ENCODE measurements around the gene LMF1. TPM values are rescaled to one million over a fixed set of nuclear protein-coding genes. Genes with fewer than 3 reads are reported as not detected.

The LMF1 gene
- total RNA-seq, 1 experiment from 2014 or later: 12.8 TPM

DNA sequence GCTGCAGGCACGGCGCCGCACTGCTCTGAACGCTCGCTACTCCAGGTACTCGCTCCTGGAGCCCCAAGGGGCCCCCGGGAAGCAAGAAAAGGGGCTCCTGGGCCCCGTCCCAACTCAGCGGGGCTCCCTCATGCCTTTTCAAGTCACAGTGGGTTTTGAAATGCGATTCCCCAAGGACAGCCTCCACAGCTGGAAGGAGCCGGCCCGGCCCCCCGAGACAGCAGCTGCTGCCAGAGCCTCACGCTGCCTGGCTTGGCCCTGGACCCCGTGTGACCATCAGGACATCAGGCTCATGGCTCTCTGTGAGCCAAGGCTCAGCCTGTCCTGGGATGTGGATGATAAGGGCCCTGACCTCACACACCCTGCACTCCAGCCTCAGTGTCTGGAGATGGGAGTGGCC, 80.6 kb downstream of the LMF1 start (continued):
- TF ChIP-seq, protein P1, sequence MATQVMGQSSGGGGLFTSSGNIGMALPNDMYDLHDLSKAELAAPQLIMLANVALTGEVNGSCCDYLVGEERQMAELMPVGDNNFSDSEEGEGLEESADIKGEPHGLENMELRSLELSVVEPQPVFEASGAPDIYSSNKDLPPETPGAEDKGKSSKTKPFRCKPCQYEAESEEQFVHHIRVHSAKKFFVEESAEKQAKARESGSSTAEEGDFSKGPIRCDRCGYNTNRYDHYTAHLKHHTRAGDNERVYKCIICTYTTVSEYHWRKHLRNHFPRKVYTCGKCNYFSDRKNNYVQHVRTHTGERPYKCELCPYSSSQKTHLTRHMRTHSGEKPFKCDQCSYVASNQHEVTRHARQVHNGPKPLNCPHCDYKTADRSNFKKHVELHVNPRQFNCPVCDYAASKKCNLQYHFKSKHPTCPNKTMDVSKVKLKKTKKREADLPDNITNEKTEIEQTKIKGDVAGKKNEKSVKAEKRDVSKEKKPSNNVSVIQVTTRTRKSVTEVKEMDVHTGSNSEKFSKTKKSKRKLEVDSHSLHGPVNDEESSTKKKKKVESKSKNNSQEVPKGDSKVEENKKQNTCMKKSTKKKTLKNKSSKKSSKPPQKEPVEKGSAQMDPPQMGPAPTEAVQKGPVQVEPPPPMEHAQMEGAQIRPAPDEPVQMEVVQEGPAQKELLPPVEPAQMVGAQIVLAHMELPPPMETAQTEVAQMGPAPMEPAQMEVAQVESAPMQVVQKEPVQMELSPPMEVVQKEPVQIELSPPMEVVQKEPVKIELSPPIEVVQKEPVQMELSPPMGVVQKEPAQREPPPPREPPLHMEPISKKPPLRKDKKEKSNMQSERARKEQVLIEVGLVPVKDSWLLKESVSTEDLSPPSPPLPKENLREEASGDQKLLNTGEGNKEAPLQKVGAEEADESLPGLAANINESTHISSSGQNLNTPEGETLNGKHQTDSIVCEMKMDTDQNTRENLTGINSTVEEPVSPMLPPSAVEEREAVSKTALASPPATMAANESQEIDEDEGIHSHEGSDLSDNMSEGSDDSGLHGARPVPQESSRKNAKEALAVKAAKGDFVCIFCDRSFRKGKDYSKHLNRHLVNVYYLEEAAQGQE (IDR thresholded peaks at IDR 0.05; ENCODE audit: low read depth): no peak
- no peak for TF ChIP-seq CBX3 (IDR thresholded peaks at IDR 0.05; ENCODE audit: low read depth)

DNA sequence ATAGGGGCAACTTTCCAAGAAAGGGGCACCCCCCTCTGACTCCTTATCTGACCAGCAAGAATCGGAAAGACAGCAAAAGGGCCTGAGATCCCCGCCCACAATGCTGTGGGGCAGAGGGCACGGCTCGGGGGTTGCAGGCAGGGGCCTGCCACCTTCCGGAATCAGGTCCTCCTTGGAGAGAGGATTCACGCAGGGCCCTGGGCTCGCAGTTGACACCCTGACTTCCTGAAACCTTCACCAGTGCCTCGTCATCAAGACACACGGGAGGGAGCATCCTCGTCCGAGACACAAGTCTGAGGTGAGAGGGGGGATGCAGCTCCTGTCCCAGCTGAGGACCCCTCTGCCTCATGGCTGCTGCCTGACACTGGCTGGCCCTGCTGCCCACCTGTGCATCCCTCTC, 81.2 kb downstream of the LMF1 start:
- H3K4me2 ChIP-seq (ENCODE audit: low read length): no peak overlapping the region
- H3K4me1 ChIP-seq (ENCODE audit: control insufficient read depth in 1 of 2, insufficient read depth in 2 of 2, low read length in 2 of 2): peaks cover 0 to 3% of the 10 kb centered on the region in 2 experiments; a peak in 1 of 4 replicates
- intact Hi-C loops (cut with micrococcal nuclease): no loop called here
- H3K27me3 ChIP-seq (ENCODE audit: insufficient read depth, low read length): no peaks in the 10 kb centered on the region
- no peak overlapping the region for H3K9ac ChIP-seq (ENCODE audit: low read length)
- H3K4me3 ChIP-seq (replicated peaks in 1 of 2; ENCODE audit: low read depth in 1 of 2, low read length in 2 of 2): no peak overlapping the region
- H3K9me2 ChIP-seq (ENCODE audit: insufficient read depth): no peaks in the 10 kb centered on the region
- ChIA-PET CTCF (no interaction called here), POLR2A (no interaction called here), RAD21 (ENCODE audit: low non-redundant PET in 1 of 2, low total read pairs in 2 of 2, uncharacterized antibody in 2 of 2, unreplicated experiment in 2 of 2) (no interaction called here)
- BruUV-seq (replicated peaks): no TSS peak
- H3K9me3 ChIP-seq (ENCODE audit: control insufficient read depth in 1 of 2, insufficient read depth in 1 of 2, low read depth in 1 of 2, low read length in 2 of 2): no peaks in the 10 kb centered on the region
- TF ChIP-seq ZNF274 (IDR thresholded peaks at IDR 0.05; ENCODE audit: low read depth, low read length) (no peak), TCF7L2 (IDR thresholded peaks at IDR 0.05; ENCODE audit: borderline replicate concordance, extremely low read depth, insufficient read depth, insufficient read length) (no peak), JUND (IDR thresholded peaks at IDR 0.05) (no peak), FOSL1 (IDR thresholded peaks at IDR 0.05; ENCODE audit: low read depth) (no peak), POLR2A (IDR thresholded peaks at IDR 0.05; ENCODE audit: borderline replicate concordance, extremely low read depth, insufficient read depth, insufficient read length) (no peak), EZH2phosphoT487 (IDR thresholded peaks at IDR 0.05; ENCODE audit: borderline replicate concordance) (no peak), ELF1 (IDR thresholded peaks at IDR 0.05; ENCODE audit: borderline replicate concordance, low read depth) (no peak), POLR2AphosphoS5 (IDR thresholded peaks at IDR 0.05; ENCODE audit: low read depth, low read length) (no peak), EZH2 (IDR thresholded peaks at IDR 0.05) (no peak), RAD21 (IDR thresholded peaks at IDR 0.05; ENCODE audit: low read depth) (no peak), SP1 (IDR thresholded peaks at IDR 0.05; ENCODE audit: low read depth) (no peak), YY1 (IDR thresholded peaks at IDR 0.05; ENCODE audit: extremely low read depth, insufficient replicate concordance, low read depth, low read length) (no peak)
- TF ChIP-seq, protein P2, sequence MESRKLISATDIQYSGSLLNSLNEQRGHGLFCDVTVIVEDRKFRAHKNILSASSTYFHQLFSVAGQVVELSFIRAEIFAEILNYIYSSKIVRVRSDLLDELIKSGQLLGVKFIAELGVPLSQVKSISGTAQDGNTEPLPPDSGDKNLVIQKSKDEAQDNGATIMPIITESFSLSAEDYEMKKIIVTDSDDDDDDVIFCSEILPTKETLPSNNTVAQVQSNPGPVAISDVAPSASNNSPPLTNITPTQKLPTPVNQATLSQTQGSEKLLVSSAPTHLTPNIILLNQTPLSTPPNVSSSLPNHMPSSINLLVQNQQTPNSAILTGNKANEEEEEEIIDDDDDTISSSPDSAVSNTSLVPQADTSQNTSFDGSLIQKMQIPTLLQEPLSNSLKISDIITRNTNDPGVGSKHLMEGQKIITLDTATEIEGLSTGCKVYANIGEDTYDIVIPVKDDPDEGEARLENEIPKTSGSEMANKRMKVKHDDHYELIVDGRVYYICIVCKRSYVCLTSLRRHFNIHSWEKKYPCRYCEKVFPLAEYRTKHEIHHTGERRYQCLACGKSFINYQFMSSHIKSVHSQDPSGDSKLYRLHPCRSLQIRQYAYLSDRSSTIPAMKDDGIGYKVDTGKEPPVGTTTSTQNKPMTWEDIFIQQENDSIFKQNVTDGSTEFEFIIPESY (IDR thresholded peaks at IDR 0.05; ENCODE audit: extremely low read depth, insufficient replicate concordance, low read length): no peak
- TF ChIP-seq, protein P3, sequence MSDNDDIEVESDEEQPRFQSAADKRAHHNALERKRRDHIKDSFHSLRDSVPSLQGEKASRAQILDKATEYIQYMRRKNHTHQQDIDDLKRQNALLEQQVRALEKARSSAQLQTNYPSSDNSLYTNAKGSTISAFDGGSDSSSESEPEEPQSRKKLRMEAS (IDR thresholded peaks at IDR 0.05): no peak
- DNase-seq (ENCODE audit: low read depth, low spot score) (no peak), ATAC-seq (no peak)
- H4K20me1 ChIP-seq (ENCODE audit: insufficient read depth): no peaks in the 10 kb centered on the region
- no peak overlapping the region for H2AFZ ChIP-seq (ENCODE audit: low read depth, low read length, poor library complexity, severe bottlenecking)
- no peak overlapping the region for H3K27ac ChIP-seq (ENCODE audit: low read depth, low read length)
- H3K79me2 ChIP-seq (ENCODE audit: insufficient read depth, low read length): no peaks in the 10 kb centered on the region
- H3K36me3 ChIP-seq (ENCODE audit: control insufficient read depth in 1 of 2, insufficient read depth in 2 of 2, low read length in 2 of 2): no peaks in the 10 kb centered on the region

Measured in HCT116 (cell line).